GM12872 (cell line): ENCODE data around the gene GPC3.

Experiments
- TF ChIP-seq, protein P1 (sequence below): IDR thresholded peaks from 3 replicates; pipeline ENCODE4 v1.5.1; 2011; ENCODE audit warnings: low read depth, mild to moderate bottlenecking, low read length, moderate library complexity; ENCODE audit not compliant: insufficient read depth

Gene GPC3

DNA sequence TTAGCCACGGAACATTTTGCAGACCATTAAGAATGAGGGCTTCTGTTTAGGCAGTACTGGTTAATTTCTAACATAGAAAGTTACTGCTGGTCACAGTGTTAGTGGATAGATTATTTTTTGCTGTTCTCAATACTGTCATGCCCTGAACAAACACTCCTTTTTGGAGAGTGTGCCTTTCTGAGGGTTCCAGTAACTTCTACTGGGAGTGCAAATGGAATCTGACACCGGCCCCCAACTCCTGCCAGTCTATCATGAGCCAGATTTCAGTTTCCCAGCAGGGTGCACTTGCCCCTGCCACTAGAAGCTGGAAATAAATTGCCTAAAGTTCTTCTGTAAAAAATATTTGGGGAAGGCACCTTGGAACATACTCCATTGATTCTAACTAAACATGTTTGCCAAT lies 345.7 kb downstream of the GPC3 start:
- TF ChIP-seq, protein P1, sequence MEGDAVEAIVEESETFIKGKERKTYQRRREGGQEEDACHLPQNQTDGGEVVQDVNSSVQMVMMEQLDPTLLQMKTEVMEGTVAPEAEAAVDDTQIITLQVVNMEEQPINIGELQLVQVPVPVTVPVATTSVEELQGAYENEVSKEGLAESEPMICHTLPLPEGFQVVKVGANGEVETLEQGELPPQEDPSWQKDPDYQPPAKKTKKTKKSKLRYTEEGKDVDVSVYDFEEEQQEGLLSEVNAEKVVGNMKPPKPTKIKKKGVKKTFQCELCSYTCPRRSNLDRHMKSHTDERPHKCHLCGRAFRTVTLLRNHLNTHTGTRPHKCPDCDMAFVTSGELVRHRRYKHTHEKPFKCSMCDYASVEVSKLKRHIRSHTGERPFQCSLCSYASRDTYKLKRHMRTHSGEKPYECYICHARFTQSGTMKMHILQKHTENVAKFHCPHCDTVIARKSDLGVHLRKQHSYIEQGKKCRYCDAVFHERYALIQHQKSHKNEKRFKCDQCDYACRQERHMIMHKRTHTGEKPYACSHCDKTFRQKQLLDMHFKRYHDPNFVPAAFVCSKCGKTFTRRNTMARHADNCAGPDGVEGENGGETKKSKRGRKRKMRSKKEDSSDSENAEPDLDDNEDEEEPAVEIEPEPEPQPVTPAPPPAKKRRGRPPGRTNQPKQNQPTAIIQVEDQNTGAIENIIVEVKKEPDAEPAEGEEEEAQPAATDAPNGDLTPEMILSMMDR = no peak

DNA sequence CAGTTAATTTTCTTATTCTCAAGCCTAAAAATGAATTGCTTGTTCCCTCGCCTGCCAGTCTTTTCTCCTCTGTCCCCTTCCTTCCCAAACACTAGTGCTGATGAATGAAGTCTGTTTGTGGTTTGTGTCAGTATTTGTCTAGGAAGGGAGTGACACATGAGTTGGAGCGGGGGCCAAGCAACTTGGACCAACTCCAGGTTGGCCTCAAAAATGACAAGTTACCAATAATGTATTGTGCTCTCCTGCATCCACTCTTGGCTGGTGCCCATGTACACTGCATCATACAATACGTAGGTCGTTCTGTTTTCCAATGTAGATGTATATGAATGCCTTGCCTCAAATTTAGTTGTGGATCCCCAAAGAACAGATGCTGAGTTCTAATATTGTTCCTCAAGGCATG lies 347.1 kb downstream of the GPC3 start:
- TF ChIP-seq, protein P1 = no peak

DNA sequence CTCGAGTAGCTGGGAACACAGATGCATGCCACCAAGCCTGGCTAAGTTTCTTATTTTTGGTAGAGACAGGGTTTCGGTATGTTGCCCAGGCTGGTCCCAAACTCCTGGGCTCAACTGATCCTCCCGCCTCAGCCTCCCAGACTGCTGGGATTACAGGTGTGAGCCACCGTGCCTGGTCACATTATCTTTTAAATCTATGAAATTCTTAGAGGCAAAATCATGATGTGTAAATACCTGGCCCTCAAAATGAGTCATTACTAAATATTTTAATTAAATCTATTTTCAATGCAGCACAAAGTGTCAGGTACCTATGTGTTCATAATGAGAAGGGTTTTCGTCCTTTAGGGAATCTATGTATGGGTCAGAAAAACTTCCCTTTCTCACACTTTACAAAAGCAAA lies 347.6 kb downstream of the GPC3 start:
- TF ChIP-seq, protein P1 = no peak

DNA sequence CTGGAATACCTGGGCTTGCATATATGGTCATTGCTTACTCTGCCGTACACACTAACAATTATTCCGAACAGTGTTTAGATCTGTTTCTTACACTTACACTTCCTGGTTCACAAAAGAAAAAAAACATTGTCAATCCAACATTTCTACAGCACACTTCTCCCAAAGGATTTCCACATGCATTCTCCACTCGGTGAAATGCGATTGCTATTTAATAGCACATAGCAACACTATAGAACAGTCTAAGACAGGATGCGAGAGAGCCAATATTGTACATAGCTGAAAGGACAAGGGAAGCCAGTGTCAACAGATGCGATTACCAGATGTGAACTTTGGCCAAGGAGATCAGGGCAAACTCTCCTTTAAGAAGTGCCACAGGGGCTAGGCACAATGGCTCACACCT lies 349.4 kb downstream of the GPC3 start:
- TF ChIP-seq, protein P1 = no peak

DNA sequence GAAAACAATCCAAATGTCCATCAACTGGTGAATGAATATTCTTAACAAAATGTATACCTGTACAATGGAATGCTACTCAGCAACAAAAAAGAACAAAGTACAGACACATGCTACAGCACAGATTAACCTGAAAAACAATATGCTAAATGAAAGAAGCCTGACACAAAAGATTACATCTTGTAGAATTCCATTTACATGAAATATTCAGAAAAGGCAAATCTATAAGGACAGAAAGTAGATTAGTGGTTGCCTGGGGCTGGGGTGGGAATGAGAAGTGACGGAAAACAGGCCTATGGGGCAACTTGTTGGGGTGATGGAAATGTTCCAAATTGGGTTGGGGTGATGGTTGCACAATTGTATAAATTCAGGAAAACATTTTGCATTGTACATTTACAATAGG lies 351.0 kb downstream of the GPC3 start:
- TF ChIP-seq, protein P1 = no peak

DNA sequence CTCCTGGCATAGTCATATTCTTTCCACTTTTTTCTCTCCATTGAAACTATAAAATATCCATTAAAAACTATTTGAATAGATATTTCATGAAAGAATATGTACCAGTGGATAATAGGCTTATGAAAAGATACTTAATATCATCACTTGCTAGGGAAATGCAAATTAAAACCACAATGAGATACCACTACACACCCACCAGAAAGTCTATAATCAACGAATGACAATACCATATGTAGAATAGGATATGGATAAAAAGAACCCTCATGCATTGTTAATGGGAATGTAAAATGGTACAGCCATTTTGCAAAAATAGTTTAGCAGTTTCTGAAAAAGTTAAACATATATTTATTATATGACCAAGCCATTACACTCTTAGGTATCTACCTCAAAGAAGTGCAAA lies 351.4 kb downstream of the GPC3 start:
- TF ChIP-seq, protein P1 = no peak

DNA sequence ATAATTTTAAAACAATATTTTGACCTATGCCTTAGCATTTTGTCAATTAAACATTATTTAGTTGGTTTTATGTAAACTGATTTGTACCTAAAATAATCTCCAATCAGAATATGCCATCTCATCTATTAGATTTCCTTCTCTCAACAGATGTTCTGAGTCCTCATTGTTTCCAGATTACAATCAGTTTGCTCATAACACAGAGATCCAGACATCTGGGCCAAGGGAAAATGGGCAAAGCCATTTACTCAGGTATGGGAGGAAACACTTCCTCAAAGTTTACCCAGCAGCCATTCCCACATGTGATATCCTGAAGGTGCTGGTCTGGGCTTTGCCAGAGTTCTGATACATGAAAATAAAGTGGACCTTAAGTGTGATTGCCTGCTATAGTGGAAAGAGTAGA lies 352.2 kb downstream of the GPC3 start:
- TF ChIP-seq, protein P1 = no peak

DNA sequence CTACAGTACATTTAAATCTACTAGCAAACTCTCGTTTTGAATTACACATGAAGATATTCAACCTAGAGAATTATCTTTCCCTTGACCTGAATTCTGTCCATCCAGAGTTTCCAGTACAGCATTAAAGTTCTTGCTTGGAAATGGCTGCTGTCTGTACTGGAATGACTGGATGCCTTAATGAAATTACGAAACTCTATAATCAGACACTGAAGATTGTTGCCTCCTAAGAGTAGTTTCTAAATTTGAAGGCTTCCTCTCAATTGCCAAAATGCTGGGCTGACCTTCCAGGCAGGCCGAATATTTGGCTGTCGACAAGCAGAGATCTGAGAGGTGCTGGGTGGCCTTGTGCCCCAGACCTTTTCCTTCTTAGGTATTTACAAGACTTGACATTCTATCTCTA lies 355.0 kb downstream of the GPC3 start:
- TF ChIP-seq, protein P1 = no peak
